ENCODE measurements around the gene CRTC1. TPM values are rescaled to one million over a fixed set of nuclear protein-coding genes. Genes with fewer than 3 reads are reported as not detected.
A peak's percentile ranks its signal among the peaks of the same experiment; 100 is the strongest.

CRTC1 gene
- total RNA-seq (2021): 19.0 and 19.1 TPM in 2 replicates
- long read RNA-seq, partial matches to known transcripts: 6 of 26 reads
- long read RNA-seq, other reads (novel, unspliced or antisense): 19 of 26 reads

GRCh38 chr19:18683109-18683957 is at the start of gene CRTC1:
TSS of gene CRTC1 (plus strand) at chr19:18683680. CDS start at chr19:18683703, 23 bp downstream.
- TF ChIP-seq CTCF (conservative IDR thresholded peaks at IDR 0.05): no peak
- H3K27ac Mint-ChIP-seq: peak within 1 kb of the TSS; percentile 86 to 96 (median 93); a peak in 6 of 7 replicates
- Histone ChIP-seq H2AFZ (ENCODE audit: low read length) (no peak within 1 kb of the TSS), H3K18ac (ENCODE audit: insufficient read length, low read depth, low read length) (peak within 1 kb of the TSS; percentile 93), H2BK15ac (ENCODE audit: low read depth, low read length) (no peak within 1 kb of the TSS), H4K5ac (ENCODE audit: insufficient read length, low read depth, low read length) (no peak within 1 kb of the TSS), H2BK5ac (ENCODE audit: insufficient read length, low read length) (no peak within 1 kb of the TSS), H2BK120ac (ENCODE audit: low read depth, low read length, poor library complexity, severe bottlenecking) (no peak within 1 kb of the TSS), H2AK5ac (ENCODE audit: insufficient read length, low read length) (no peak within 1 kb of the TSS), H3K4me2 (ENCODE audit: insufficient read depth, insufficient read length, low read length) (peak within 1 kb of the TSS; percentile 55), H3K9ac (ENCODE audit: extremely low read depth, insufficient read length, low read length) (peak within 1 kb of the TSS; percentile 73), H3K27ac (ENCODE audit: insufficient read length, low read depth, low read length) (no peak within 1 kb of the TSS), H3K14ac (ENCODE audit: insufficient read depth, low read length) (peak within 1 kb of the TSS; percentile 82), H4K20me1 (ENCODE audit: control insufficient read depth, insufficient read depth, insufficient read length) (peaks cover 2% of the 10 kb centered on the region), H3K79me2 (ENCODE audit: insufficient read depth, low read length) (no peaks in the 10 kb centered on the region; the same call in 1 of the 2 replicates), H3T11ph (ENCODE audit: low read length) (no peak within 1 kb of the TSS), H3K56ac (ENCODE audit: insufficient read length, low read depth, low read length) (no peak within 1 kb of the TSS), H2BK12ac (ENCODE audit: insufficient read length, low read depth, low read length) (no peak within 1 kb of the TSS), H3K4me1 (ENCODE audit: insufficient read depth, low read length) (no peaks in the 10 kb centered on the region), H2BK20ac (ENCODE audit: low read depth, low read length, poor library complexity, severe bottlenecking) (no peak within 1 kb of the TSS), H3K27me3 (ENCODE audit: insufficient read depth, low read length) (no peaks in the 10 kb centered on the region), H4K8ac (replicated peaks; ENCODE audit: insufficient read length, low read depth, low read length) (no peak within 1 kb of the TSS), H3K4ac (ENCODE audit: low read depth, low read length) (no peak within 1 kb of the TSS), H3K79me1 (ENCODE audit: insufficient read depth, low read depth, low read length, poor library complexity, severe bottlenecking) (no peaks in the 10 kb centered on the region), H4K91ac (ENCODE audit: insufficient read length, low read depth, low read length) (no peak within 1 kb of the TSS), H3K23me2 (ENCODE audit: insufficient read length, low read depth, low read length, poor library complexity, severe bottlenecking) (peaks cover 9% of the 10 kb centered on the region), H3K9me3 (ENCODE audit: control insufficient read depth, low read depth, low read length) (no peaks in the 10 kb centered on the region), H3K23ac (ENCODE audit: insufficient read length, low read depth, low read length) (no peak within 1 kb of the TSS)
- H3K4me1 Mint-ChIP-seq: peaks cover 11% of the 10 kb centered on the region in 2 experiments
- DNase-seq: peak; percentile 83
- WGBS (ENCODE audit: extremely low coverage, insufficient read length, low lambda C conversion rate): no CpG with 5 or more reads among the region's 93 CpGs
- H3K9me3 Mint-ChIP-seq: no peaks in the 10 kb centered on the region
- H3K27me3 Mint-ChIP-seq (ENCODE audit: low read depth): peaks cover 6% of the 10 kb centered on the region
- no peaks in the 10 kb centered on the region; a peak in 1 of 7 replicates for H3K36me3 Mint-ChIP-seq (ENCODE audit: insufficient read depth in 1 of 3, low read depth in 3 of 3)
- H3K4me3 Mint-ChIP-seq: peak within 1 kb of the TSS; percentile 88 to 93

Measured in H9 (cell line).